GM19025 (cell line): ENCODE measurements around the gene APOL5.

Experiments
- ATAC-seq: cut with Tn5 transposase; IDR thresholded peaks from one replicate; pipeline ENCODE4 v1.9.1; 2021; ENCODE audit warnings: mild to moderate bottlenecking, low read depth, moderate library complexity; ENCODE audit not compliant: unreplicated experiment

Gene APOL5

GRCh38 chr22:35739076-35739930 lies 21.6 kb downstream of the APOL5 start:
- no peak for ATAC-seq

GRCh38 chr22:35739931-35740380 lies 22.3 kb downstream of the APOL5 start:
- no peak for ATAC-seq

- ATAC-seq, result no peak
Measured at GRCh38 chr22:35740616-35741015, 22.9 kb downstream of the APOL5 start.

GRCh38 chr22:35742342-35743100 lies 24.8 kb downstream of the APOL5 start:
- ATAC-seq, result no peak

- ATAC-seq, result no peak
Measured at GRCh38 chr22:35743326-35743860, 25.7 kb downstream of the APOL5 start.

GRCh38 chr22:35746248-35746647 lies 28.6 kb downstream of the APOL5 start:
- no peak for ATAC-seq

- ATAC-seq, result no peak
Measured at GRCh38 chr22:35746946-35747703, 29.5 kb downstream of the APOL5 start.

GRCh38 chr22:35749808-35750207 lies 32.1 kb downstream of the APOL5 start:
- ATAC-seq, result peak; percentile 61

- no peak for ATAC-seq
Measured at GRCh38 chr22:35752006-35752862, 34.6 kb downstream of the APOL5 start.

- ATAC-seq, result no peak
Measured at GRCh38 chr22:35752863-35753189, 35.2 kb downstream of the APOL5 start.

- no peak for ATAC-seq
Measured at GRCh38 chr22:35754761-35755160, 37.1 kb downstream of the APOL5 start.

GRCh38 chr22:35756722-35757121 lies 39.0 kb downstream of the APOL5 start:
- ATAC-seq, result no peak

- ATAC-seq, result no peak
Measured at GRCh38 chr22:35758394-35758793, 40.7 kb downstream of the APOL5 start.

GRCh38 chr22:35761037-35761436 lies 43.4 kb downstream of the APOL5 start:
- ATAC-seq, result no peak

- ATAC-seq, result no peak
Measured at GRCh38 chr22:35766654-35767580, 49.2 kb downstream of the APOL5 start.

GRCh38 chr22:35769974-35770373 lies 52.3 kb downstream of the APOL5 start:
- ATAC-seq, result no peak

GRCh38 chr22:35775339-35775738 lies 57.7 kb downstream of the APOL5 start:
- no peak for ATAC-seq

- ATAC-seq, result no peak
Measured at GRCh38 chr22:35777335-35777975, 59.8 kb downstream of the APOL5 start.
